Measurements from ENCODE around the gene PPP1R16B.

The PPP1R16B gene

DNA sequence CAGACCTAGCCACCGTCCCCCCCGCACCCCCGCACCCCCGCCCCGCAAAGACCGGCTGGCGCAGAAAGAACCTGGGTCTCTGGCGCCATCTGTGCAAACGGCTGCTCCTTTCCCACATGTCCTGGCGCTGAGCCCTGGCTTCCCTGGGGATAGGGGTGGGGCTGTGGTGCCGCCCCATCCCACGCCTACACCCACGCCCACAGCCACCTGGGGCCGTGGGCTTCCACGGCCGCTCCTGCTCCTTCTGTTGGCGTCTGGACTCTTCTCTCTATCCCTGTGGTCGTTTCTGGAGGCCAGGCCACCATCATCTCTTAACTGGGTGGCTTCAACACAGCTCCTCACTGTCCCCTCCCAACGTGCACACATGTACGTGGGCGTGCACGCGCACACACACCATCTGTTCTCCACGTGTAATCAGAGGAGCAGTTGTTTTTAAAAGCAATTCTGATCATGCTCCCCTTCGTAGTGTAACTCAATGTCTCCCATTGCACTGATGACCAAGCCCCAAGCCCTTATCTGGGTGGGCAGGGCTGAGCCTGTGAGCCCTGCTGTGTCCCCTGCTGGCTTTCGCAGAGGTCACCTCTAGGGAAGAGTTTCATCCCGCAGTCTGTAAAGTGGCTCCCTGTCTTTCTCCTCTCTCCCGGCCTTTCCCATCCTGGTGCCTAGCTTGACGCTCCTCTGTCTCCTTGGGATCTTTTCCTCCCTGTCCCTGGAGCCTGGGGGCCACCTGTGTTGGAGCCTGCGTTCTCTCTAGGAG is 88.8 kb downstream of the PPP1R16B start:
- peak; percentile 40 for TF ChIP-seq CTCF (IDR thresholded peaks at IDR 0.05)

DNA sequence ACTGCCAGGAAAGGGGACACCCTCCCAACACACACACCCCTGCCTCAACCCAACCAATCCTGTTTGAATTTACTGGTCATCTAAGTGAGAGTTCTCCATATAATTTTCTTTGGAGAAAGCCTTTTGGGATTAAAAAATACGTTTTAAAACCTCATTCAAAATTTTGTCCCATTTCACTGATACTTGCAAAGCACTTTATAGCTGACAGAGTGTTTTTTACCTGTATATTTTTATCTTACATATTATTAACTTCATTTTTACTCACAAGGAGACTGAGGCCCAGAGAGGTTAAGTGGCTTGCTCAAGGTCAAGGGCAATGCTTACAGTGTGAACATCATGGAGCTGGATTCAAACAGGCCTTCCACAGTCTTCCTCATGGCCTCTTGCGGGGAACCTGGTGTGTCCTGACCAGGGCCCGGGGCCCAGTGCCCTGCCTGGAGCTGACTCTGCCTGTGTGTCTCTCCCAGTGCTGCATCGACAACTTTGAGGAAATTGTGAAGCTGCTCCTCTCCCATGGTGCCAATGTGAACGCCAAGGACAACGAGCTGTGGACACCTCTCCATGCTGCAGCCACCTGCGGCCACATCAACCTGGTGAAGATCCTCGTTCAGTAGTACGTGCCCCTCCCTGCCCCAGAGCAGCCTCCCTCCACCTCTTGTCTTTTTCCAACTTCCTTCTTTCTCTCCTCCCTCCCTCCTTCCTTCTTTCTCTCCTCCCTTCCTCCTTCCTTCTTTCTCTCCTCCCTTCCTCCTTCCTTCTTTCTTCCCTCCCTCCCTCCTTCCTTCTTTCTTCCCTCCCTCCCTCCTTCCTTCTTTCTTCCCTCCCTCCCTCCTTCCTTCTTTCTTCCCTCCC is 89.8 kb downstream of the PPP1R16B start:
- TF ChIP-seq CTCF (IDR thresholded peaks at IDR 0.05), result no peak

DNA sequence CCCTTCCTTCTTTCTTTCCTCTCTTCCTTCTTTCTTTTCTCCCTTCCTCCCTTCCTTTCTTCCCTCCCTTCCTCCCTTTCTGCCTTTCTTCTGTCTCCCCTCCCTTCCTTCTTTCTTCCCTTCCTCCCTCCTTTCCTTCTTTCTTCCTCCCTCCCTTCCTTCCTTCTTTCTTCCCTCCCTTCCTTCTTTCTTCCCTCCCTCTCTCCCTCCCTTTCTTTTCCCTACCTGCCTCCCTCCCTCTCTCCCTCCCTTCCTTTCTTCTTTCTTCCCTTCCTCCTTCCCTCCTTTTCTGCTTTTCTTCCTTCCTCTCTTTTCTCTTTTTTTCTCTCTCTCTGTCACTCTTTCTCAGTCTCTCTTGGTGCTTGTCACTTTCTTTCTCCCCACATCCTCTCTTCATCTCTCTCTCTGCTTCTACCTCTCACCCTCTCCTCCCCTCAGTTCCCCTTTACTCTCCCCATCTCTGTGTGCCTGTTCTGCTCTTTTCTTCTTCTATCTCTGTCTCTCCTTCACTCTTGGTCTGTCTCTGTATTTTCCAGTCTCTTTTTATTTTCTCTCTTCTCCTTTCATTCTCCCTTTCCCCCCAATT is 90.6 kb downstream of the PPP1R16B start:
- no peak for TF ChIP-seq CTCF (IDR thresholded peaks at IDR 0.05)

DNA sequence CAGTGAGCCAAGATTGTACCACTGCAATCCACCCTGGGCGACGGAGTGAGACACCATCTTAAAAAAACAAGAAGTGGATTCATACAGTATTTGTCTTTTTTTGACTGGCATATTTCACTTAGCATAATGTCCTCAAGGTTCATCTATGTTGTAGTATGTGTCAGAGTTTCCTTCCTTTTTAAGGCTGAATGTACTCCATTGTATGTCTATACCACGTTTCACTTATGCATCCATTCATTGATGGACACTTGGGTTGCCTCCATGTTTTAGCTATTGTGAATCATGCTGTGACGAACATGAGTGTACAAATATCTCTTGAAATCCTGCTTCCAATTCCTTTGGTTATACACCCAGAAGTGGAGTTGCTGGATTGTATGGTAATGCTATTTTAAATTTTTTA is 91.8 kb downstream of the PPP1R16B start:
- TF ChIP-seq CTCF (IDR thresholded peaks at IDR 0.05), result no peak

DNA sequence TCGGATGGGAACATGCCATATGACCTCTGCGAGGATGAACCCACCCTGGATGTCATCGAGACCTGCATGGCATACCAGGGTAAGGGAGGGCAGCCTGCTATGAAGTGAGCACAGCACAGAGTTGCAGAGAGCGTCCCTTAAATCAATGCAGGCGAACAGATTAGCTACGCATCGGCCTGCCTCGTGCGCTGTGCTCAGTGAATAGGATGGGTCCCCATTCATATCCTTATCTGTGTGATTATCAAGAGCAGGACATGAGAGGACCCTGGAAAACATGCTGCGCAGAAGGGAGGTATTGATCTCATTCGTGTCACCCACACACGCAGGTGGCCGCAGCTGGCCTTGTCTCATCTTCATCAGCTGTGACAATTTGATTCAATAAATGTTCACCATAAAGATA is 95.1 kb downstream of the PPP1R16B start:
- TF ChIP-seq CTCF (IDR thresholded peaks at IDR 0.05), result no peak

DNA sequence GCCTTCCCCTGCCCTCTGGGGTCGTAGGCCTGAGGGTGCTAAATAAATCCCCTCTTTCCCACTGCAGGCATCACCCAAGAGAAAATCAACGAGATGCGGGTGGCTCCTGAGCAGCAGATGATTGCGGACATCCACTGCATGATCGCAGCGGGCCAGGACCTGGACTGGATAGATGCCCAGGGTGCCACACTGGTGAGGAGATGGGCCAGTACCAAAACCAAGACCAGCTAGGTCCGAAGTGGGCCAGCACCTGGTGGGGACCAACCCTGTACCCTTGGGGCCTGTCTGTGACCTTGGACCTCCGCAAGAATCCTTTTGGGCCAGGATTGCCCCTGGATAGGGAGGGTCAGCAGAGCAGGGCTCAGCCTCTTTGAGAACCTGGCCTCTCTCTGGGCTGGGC is 97.1 kb downstream of the PPP1R16B start:
- no peak for TF ChIP-seq CTCF (IDR thresholded peaks at IDR 0.05)

- TF ChIP-seq CTCF (IDR thresholded peaks at IDR 0.05), result no peak
These were observed 97.8 kb downstream of the PPP1R16B start for GRCh38 chr20:38903335-38903734.
